Measurements from ENCODE around the gene GSTM3.
"Not testable (repeated sequence)": the region's sequence is repeated elsewhere in the genome, so short reads cannot be mapped to it uniquely, and the experiment has no call there.

The GSTM3 gene

DNA sequence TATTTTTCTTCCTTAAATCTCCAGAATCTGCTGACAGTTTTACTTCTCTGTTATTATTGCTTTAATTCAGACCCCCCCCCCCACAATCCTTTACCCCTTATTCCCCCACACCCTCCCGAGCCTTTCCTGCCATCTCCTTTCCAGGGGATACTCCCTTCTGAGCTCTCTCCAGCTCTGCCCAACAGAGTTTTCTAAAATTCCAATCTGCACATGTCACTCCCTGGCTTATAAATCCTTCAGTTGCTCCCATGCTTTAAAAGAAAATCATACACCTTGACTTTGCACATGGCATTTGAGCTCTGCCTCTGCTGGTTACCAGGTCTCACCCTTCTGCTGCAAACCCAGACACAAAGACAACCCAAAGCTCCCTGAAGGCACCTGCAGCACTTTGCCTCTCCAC lies 34.6 kb upstream of the GSTM3 start:
- DNase-seq (ENCODE audit: low spot score): no peak

DNA sequence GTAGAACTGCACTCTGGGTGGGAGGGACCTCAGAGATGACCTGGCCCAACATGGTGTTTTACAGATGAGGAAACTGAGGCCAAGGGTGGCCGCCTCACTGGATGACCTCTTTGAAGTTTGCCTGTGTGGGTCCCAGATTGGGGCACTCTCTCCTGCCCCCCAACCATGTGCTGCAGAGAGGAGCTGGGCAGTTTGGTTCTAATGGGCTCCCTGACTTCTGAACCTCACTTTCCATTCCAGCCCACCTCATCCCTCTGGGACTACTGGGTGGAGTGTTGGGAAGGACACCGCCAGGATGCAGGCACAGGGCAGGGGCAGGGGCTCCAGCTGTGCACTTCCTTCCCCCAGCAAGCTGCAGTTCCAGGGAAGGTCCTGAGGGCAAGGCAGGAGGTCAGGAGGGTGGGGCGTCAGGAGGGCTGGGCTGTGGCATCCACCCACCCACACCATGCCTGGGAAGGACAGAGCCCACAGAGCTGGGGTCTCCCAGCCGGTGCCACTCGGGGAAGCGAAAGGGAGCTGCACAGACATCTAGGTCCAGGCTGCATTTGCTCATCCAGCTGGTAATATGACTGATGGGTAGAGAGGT lies 33.2 kb upstream of the GSTM3 start:
- no peak for DNase-seq (ENCODE audit: low spot score)

GRCh38 chr1:109773203-109773899 lies 32.5 kb upstream of the GSTM3 start:
- no peak for DNase-seq (ENCODE audit: low spot score)

GRCh38 chr1:109772658-109773202 lies 31.9 kb upstream of the GSTM3 start:
- DNase-seq (ENCODE audit: low spot score): no peak

- no peak for DNase-seq (ENCODE audit: low spot score)
Observed at GRCh38 chr1:109771712-109772657, 31.1 kb upstream of the GSTM3 start.

DNA sequence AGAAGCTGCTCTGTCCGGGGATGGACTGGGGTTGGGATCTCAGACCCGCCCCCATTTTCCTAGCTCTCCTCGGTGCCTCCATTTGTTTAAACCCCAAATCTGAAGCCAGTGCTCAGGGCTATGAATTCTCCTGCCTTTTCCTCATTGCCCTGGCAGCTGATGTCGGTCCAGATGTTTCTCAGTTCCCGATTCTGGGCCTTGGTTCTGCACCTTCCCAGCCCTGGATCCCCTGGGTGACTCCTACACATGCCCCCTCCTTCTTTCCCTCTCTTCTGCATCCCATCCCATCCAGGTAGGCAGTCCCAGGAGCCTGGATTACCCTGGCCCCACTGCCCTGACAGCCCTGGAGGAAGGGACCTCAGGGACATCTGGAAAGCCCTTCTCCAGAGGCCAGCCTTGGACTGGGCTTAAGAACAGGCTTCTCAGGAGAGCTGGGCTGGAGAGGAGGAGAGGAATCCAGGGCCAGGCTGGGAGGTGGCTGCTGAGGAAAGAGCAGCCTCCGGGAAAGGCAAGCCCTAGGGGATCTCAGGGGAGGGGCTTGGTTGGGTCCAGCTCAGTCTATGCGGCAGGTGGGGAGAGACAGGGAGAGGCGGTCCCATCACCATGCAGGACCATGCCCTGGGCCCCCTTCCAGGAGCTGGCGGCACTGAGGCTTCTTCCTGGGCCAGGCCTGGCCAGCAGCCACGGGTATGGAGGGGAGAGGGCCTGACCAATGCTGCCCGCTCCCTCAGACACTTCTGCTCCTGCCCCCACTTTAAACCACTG lies 29.7 kb upstream of the GSTM3 start:
- DNase-seq (ENCODE audit: low spot score): no peak

GRCh38 chr1:109769330-109770078 lies 28.7 kb upstream of the GSTM3 start:
- no peak for DNase-seq (ENCODE audit: low spot score)

GRCh38 chr1:109768820-109769219 lies 28.0 kb upstream of the GSTM3 start:
- no peak for DNase-seq (ENCODE audit: low spot score)

DNA sequence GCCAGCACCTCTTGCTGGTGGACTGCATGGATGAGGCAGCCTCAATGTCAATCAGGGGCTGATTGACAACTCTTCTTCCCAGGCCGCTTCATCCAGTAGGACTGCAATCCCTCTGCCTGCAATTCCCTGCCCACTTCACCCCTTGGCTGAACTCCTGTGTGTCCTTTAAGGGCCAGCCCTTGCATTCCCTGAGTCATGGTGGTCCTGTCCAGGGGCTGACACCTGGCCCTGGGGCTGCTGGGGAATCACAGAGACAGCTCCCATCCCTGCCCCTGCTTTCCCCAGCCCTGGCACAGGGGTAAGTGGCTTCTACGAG lies 27.5 kb upstream of the GSTM3 start:
- no peak for DNase-seq (ENCODE audit: low spot score)

- DNase-seq (ENCODE audit: low spot score): no peak
Observed at GRCh38 chr1:109767637-109768334, 26.9 kb upstream of the GSTM3 start.

DNA sequence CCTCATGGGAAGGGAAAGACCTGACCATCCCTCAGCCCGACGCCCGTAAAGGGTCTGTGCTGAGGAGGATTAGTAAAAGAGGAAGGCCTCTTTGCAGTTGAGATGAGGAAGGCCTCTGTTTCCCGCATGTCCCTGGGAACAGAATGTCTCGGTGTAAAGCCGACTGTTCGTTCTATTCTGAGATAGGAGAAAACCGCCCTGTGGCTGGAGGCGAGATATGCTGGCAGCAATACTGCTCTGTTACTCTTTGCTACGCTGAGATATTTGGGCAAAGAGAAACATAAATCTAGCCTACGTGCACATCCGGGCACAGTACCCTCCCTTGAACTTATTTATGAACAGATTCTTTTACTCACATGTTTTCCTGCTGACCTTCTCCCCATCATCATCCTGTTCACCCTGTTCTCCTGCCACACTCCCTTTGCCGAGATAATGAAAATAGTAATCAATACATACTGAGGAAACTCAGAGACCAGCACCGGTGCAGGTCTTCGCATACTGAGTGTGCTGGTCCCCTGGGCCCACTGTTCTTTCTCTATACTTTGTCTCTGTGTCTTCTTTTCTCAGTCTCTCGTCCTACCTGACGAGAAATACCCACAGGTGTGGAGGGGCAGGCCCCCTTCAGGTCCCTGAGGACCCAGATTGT lies 26.3 kb upstream of the GSTM3 start:
- DNase-seq (ENCODE audit: low spot score): not testable (repeated sequence)

- no peak for DNase-seq (ENCODE audit: low spot score)
Observed at GRCh38 chr1:109765896-109766615, 25.2 kb upstream of the GSTM3 start.

DNA sequence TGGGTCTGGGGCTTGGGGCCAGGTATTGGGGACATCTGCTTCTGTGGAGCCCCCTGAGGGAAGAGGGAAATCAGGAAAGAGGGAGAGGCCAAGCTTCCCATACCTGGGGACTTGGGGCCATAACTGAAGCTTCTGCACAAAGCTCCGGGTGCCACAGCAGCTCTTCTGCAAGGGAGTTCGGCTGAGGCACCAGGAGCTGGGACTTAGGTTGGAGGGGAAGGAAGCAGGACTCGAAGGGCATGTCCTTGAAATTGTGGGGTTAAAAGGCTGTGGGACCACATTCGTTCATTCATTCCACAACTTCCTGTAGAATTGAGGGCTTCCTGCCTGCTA lies 24.6 kb upstream of the GSTM3 start:
- DNase-seq (ENCODE audit: low spot score): no peak

DNA sequence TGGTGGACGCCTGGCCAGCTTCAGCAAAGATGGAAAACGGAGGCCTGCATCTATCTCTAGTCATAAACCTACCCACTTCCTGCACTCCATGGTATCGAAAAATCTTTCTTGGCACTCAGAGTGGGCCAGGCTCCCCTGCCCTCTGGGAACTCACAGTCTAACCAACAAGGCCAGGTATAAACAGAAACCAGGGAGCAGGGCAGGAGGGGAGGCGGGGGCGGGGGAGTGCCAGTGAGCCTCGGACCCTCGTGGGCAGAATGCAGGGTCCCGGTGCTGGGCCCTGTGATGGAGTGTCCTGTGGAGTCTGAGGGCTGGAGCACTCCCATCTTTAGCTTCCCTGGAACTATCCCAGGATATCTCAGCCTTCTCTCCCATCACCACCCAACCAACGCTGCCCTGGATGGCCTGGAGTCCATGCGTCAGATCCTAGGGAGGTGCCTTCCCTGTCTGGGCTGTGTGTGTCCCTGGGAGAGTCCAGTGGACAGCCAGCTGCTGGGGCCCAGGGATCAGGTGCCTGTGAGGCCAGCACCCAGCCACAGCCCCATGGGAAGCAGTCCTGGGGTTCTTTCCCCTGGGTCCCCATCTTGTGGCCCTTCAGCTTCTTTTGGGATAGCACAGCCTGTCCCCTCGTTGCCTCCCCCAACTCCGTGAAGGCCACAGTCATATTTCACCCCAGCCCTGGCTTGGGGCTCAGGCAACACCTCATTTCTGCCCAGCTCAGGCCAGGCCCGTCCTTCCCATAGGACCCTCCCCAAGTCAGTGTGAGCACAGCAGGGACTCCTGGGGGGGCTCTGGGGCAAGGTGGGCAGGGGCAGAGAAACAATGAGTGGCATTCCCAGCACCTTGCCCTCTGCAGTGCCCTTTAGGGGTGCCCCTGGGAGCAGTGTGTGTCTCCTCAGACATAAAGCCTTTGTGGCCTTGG lies 24.0 kb upstream of the GSTM3 start:
- no peak for DNase-seq (ENCODE audit: low spot score)

DNA sequence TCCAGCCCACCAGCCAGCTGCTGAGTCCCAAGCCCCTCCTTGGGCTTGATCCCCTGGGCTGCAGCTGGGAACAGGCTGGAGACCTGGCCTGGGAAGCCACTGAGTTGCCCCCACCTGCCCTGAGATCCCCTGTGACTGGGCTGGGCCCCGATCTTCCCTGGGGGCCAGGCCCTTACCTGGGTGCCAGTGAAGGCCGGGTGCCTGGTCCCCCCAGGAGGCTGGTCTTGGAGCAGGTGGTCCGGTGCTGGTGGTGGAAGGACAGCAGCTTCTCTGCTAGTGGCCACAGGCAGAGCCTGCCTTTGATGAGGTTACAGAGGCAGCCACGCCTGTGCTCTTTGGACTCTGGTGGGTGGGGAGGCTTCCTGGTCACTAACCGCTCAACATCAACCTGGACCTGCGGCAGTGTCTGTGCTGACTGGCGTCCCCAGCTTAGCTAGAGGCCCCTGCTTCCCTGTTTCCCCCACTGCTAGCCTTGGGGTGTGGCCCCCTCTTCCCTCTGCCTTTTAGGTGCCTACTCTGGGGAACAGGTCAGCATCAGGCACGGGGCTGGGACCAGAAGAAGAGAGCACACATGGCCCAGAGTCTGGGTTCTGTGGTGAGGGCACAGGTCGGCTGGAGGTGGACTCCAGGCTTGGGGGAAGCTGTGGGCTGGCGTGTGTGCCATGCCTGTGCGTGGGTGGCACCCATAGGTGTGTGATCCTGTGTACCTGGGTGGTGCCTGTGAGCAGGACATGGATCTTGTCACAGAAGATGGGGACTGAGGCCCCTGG lies 23.0 kb upstream of the GSTM3 start, which contains the start of gene EPS8L3:
Gene EPS8L3, minus strand, starts transcription at position 278 of the 770 bp plus-strand sequence. CDS start 2,174 bp downstream, outside the sequence.
- DNase-seq (ENCODE audit: low spot score): no peak

DNA sequence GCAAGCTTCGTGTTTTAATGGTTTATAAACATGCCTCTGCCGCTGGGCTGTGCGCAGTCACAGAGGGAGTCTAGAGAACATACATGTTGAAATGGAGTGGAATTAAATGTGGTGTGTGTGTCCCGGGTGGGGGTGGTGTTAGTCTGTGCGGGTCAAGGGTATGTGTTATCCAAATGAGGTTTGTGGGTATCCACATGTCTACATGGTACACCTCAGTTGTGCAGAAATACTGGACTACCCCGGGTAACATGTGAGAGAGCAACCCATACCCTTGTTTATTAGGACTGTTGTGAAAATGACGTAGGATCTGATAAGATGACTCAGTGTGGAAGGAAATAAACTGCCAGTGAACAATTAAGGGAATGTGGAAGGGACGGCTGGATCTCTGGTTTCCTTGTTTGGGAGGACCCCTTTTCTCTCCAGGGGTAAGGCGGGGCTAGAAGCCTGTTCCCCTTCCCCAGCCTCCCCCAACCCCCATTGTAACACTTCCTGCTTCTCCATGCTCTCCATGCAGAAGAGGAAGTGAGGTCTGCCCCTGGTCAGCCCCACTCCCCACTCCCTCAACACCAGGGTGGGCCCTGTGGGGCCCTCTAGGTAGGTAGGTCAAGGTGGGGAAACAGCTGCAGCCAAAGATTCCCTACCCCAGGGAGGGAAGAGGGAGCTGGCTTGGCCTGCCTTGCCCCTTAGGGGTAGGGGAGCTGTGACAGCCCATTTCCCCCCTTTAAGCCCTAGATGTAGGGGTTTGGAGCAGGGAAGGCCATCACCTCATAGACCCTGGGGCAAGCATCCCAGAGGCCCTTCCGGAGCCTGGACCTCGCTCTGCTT lies 22.2 kb upstream of the GSTM3 start:
- no peak for DNase-seq (ENCODE audit: low spot score)

Data from left forelimb (tissue), 1 donor.